ENCODE measurements around the gene TEX19. TPM values are rescaled to one million over a fixed set of nuclear protein-coding genes. Genes with fewer than 3 reads are reported as not detected.

The TEX19 gene
- total RNA-seq: not detected

DNA sequence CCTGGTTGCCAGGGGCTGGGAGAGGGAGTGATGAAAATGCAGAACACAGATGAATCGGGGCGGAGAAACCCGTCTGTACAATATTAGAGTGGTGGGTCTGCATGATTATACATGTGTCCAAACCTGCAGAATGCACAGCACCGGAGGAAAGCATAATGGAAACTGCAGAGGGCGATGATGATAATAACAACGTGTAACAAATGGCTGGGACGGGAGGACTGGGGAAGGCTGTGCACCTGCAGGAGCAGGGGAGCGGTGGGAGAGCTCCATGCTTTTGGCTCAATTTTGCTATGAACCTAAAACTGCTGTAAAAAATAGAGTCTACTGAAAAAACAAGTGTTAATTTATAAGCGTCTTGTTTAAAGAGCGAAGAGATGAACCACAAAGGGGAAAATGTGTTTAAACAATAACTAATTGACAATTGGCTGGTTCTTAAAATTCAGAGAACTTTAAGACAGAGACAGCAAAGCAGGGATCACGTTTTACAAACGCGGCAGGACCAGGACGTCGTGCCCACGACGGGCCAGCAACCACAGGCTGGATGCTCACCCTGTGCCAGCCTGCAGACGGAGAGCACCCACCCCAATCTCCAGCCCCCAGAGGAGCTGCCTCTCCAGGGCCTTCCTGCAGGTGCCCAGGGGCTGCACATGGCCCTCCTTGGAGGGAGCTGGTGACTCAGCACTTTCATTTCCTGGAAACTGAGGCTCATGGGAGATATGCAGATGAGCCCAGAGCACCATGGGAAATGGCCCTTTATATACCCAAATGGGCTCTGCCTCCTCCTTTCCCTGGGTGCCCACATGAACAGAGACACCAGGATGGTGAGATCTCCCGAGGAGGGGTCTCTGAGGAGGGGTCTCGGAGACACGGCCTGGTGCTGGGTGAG is at the start of gene TEX19:
Gene TEX19 (plus strand): TSS at position 783 of the 886 bp plus-strand sequence. CDS start 2,904 bp downstream, outside the sequence.

GRCh38 chr17:82317394-82318168 is 41.5 kb upstream of the TEX19 start, which contains the start of gene CD7:
CD7 (minus strand) TSS chr17:82317608; CDS start chr17:82317495, 113 bp downstream.

DNA sequence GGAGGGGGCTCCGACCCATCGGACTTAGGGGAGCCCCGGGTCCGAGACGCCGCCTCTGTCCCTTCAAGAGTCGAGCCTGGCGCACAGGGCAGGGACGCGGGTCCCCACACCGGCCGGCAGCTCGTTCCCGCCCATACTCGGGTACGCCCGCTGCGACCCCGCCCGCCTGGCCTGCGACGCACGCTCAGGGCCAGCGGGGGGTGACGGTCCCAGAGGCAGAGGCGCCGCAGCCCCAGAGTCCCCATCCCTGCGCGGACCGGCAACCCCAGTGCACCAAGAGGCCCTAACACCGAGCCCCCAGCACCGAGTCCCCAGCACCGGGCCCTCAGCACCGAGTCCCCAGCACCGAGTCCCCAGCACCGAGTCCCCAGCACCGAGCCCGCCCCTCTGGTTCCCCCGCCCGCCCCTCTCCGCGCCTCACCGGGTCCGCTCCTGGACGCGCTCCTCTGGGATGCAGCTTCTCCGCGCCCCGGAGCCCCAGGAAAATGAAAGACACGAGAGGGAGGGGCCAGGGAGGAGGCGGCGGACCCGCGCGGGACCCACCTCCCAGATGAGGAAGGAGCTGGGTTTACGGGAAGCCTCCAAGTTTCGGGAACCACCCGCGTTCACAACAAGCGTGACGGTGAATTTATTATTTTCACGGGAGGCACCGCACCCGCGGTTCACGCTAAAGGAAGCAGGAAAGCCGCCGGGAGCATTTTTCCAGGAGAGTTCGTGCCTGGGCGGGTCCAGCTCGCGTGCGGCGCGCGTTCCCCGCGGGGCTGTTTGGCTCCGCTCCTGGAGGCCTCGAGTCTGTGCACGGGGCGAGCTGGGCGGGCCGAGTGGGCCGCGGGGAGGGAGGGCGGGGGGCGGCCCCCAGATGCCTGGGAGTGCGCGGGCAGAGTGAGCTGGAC is 25.5 kb upstream of the TEX19 start, which contains the start of gene SECTM1:
Gene SECTM1 (minus strand): TSS at position 488 of the 893 bp plus-strand sequence. CDS start 6,526 bp downstream, outside the sequence.

DNA sequence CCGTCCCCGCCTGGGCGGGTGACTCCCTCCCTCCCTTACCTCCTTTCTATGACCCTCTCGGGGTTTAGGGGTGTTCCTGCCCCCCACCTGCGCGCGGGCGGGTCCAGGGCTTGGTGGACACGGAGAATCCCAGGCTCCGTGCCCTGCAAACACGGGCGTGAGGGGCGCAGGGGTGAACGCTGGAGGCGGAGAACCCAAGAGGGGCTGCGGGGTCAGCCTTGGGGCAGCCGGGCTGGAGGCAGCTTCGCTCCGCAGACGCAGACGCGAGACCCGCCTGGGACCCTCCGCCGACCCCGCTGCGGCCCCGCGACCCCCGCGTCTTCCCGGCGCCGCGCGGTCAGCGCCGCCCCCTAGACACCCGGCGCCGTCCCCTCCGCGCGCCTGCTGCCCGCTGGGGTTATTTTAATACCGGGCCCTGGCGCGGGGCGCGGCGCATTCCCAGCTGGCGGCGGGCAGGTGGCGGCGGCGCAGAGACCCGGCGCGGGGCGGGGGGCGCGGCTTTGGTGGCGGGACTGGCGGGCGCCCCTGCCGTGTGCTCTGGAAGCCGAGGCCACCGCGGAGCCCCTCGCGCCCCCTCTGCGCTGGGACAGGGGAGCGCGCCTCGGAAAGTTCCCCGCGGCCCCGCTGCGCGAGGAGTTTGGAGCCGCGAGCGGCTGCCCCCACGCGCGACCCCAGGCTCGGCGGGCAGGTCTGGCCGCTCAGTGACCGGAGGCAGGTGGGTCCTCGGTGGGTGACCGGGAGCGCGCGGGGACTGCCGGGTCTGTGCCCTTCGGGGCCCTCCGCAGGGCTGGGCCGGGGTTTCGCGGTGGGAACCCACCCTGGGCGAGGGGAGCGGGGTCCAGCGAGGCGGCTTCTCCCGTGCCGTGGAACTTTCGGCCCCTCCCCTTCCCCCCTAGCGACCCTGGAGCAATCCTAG is 12.5 kb downstream of the TEX19 start, which contains the start of gene UTS2R:
Gene UTS2R (plus strand): TSS at position 433 of the 916 bp plus-strand sequence. CDS start 2,560 bp downstream, outside the sequence.

Other genes with a start within 250 kb of the TEX19 start
- gene CCDC57, start 146.4 kb upstream of the TEX19 start, total RNA-seq: 39.7 TPM
- 35.7 TPM for gene SLC16A3, start 130.2 kb upstream of the TEX19 start, total RNA-seq
- gene CSNK1D, start 85.5 kb upstream of the TEX19 start, total RNA-seq: 75.4 TPM
- 1.4 TPM for gene CD7, start 41.6 kb upstream of the TEX19 start, total RNA-seq
- 3.6 TPM for gene SECTM1, start 25.5 kb upstream of the TEX19 start, total RNA-seq
- gene UTS2R, start 12.5 kb downstream of the TEX19 start, total RNA-seq: 0.29 TPM
- 40.5 TPM for gene HEXD, start 59.1 kb downstream of the TEX19 start, total RNA-seq
- 26.9 TPM for gene OGFOD3, start 59.3 kb downstream of the TEX19 start, total RNA-seq
- 40.9 TPM for gene CYBC1, start 91.5 kb downstream of the TEX19 start, total RNA-seq
- 50.8 TPM for gene NARF, start 99.5 kb downstream of the TEX19 start, total RNA-seq
- 38.5 TPM for gene FOXK2, start 160.5 kb downstream of the TEX19 start, total RNA-seq